Heart left ventricle (tissue), 13 donors: Measurements from ENCODE around the gene ZNF277.

Experiments
- CTCF ChIP-seq, 12 donors: fragments of 200-600 bp; sonication (generic) in 4 of 12; IDR thresholded peaks; one replicate each; pipeline versions ENCODE4 v1.5.0 to v1.8.0; 2018 to 2022; ENCODE audit warnings: antibody characterized with exemption in 12 of 12, mild to moderate bottlenecking in 5 of 12
- POLR2A ChIP-seq, 2 donors: fragments of 450-650 bp; IDR thresholded peaks; one replicate each; pipeline ENCODE4 v1.6.1; 2017; ENCODE audit warnings: antibody characterized with exemption in 2 of 2, mild to moderate bottlenecking in 2 of 2, moderate library complexity in 2 of 2
- donor health status: ischemic (EF 13 %, LVEDD 7.1; RV severe dilation, severe dysfunction).
- donor health status: DM: no; HTN: yes; CAD: no.
- donor health status: DM: no; HTN: no; CAD: no.
- donor health status: ischemic (EF 25% LVEDD 6.9; RV normal size, moderate dysfunction).
- donor health status: ischemic (EF 25% LVEDD 5.7; RV mildly dilated, moderate dysfunction).
- donor health status: ischemic (EF 35%, LVEDD 5.7; RV mildly dilated, moderate dysfunction).
- donor health status: nonischemic (EF 11% LVEDD 7.7; RV severe dilation, severe dysfunction).
- donor health status: DM: yes; HTN: yes; CAD: no.
- donor health status: PGD.
- donor health status: ischemic (EF 29% LVEDD 5.4; RV normal size, mild dysfunction).
- donor health status: nonischemic (EF 23%, LVEDD 6.1; RV moderate dilation, normal function).

DNA sequence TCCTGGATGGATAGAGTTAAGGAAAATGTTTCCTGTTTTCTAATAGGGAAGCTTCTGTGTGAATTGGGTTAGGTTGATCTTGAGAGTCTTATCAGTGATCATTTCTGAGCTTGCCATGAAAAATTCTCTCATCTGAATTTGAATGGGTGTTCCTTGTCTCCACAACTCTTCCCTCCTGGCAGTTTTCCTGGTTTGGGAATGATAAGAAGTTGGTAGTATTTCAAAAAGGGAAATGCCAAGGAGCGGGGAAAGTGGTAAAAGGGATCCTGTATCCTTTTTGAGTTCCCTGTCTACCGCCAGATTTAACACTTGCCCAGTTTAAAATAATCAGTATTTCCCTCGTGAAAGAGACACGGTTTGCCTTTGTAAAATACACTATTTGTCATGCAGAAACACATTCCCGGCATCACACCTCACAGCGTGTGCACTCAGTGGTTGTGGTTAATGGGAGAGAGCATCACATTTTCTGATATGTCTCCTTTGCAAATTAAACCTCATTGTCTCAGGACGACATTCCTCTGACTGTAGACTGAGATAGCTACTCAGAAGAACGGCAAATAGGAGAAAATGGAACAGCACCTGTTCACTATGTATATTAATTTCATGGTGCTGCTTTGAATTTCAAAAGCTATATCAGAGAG lies 130.6 kb downstream of the ZNF277 start:
- TF ChIP-seq CTCF (IDR thresholded peaks at IDR 0.05) (no peak), POLR2A (IDR thresholded peaks at IDR 0.05) (no peak)
